OCI-LY1 (cell line): ENCODE results near the gene AGAP1.

ENCODE experiments used
- H2AFZ ChIP-seq: fragments of 200-600 bp; sonication (generic), shearing (Covaris generic); 2 replicates; pipeline ENCODE4 v1.6.0; 2014; ENCODE audit warnings: antibody characterized with exemption, mild to moderate bottlenecking, low read length
- H3F3A ChIP-seq: fragments of 200-600 bp; sonication (generic), shearing (Covaris generic); 2 replicates; pipeline ENCODE4 v1.6.0; 2014; ENCODE audit warnings: mild to moderate bottlenecking, antibody characterized with exemption, low read length, moderate library complexity; ENCODE audit not compliant: insufficient read depth
- H3K27ac ChIP-seq: fragments of 200-600 bp; sonication (generic); 2 replicates; pipeline ENCODE4 v1.5.1; 2014; ENCODE audit warnings: low read length, mixed run types, mild to moderate bottlenecking, low read depth; ENCODE audit not compliant: poor library complexity, severe bottlenecking
- H3K27me3 ChIP-seq: fragments of 200-600 bp; sonication (generic); 2 replicates; pipeline ENCODE4 v1.6.0; 2014; ENCODE audit warnings: antibody characterized with exemption, mild to moderate bottlenecking, low read length, moderate library complexity; ENCODE audit not compliant: insufficient read depth
- H3K36me3 ChIP-seq: fragments of 200-600 bp; sonication (generic); 2 replicates; pipeline ENCODE4 v1.6.1; 2014; ENCODE audit warnings: mild to moderate bottlenecking, antibody characterized with exemption, low read length, moderate library complexity, mixed read lengths; ENCODE audit not compliant: insufficient read depth
- H3K4me1 ChIP-seq: fragments of 200-600 bp; sonication (generic); 2 replicates; pipeline ENCODE4 v1.5.1; 2014; ENCODE audit warnings: mild to moderate bottlenecking, low read length, moderate library complexity; ENCODE audit not compliant: insufficient read depth, severe bottlenecking
- H3K4me2 ChIP-seq: fragments of 200-600 bp; sonication (generic), shearing (Covaris generic); 2 replicates; pipeline ENCODE4 v1.6.1; 2014; ENCODE audit warnings: low read length
- H3K4me3 ChIP-seq: fragments of 200-600 bp; sonication (generic); 2 replicates; pipeline ENCODE4 v1.5.1; 2014; ENCODE audit warnings: low read length, low read depth, mild to moderate bottlenecking, mixed read lengths; ENCODE audit not compliant: poor library complexity, severe bottlenecking
- H3K79me2 ChIP-seq: fragments of 200-600 bp; shearing (Covaris generic); 2 replicates; pipeline ENCODE4 v1.6.1; 2016; ENCODE audit warnings: mixed run types, low read length, mixed read lengths; ENCODE audit not compliant: insufficient read depth
- H3K9ac ChIP-seq: fragments of 200-600 bp; sonication (generic), shearing (Covaris generic); 2 replicates; pipeline ENCODE4 v1.6.1; 2014; ENCODE audit warnings: mild to moderate bottlenecking, low read length, mixed read lengths
- H3K9me2 ChIP-seq: fragments of 200-600 bp; sonication (generic), shearing (Covaris generic); 2 replicates; pipeline ENCODE4 v1.6.1; 2014; ENCODE audit warnings: low read depth, mild to moderate bottlenecking, low read length, mixed read lengths
- H3K9me3 ChIP-seq: fragments of 200-600 bp; shearing (Covaris generic); 2 replicates; pipeline ENCODE4 v1.6.1; 2014; ENCODE audit warnings: low read length, mixed read lengths
- H4K20me1 ChIP-seq: fragments of 200-600 bp; sonication (generic), shearing (Covaris generic); 2 replicates; pipeline ENCODE4 v1.6.0; 2016; ENCODE audit warnings: mild to moderate bottlenecking, low read length; ENCODE audit not compliant: insufficient read depth
- EZH2 ChIP-seq: fragments of 200-600 bp; sonication (generic), shearing (Covaris generic); IDR thresholded peaks from 2 replicates; pipeline ENCODE4 v1.8.0; 2017; ENCODE audit warnings: borderline replicate concordance, mixed run types, mild to moderate bottlenecking, antibody characterized with exemption, low read length, moderate library complexity, mixed read lengths
- TF ChIP-seq, protein P1 (sequence below): fragments of 200-600 bp; sonication (generic), shearing (Covaris generic); IDR thresholded peaks from 2 replicates; pipeline ENCODE4 v1.5.1; 2017; ENCODE audit warnings: mild to moderate bottlenecking, antibody characterized with exemption, low read length, moderate library complexity, mixed read lengths

Gene AGAP1

DNA sequence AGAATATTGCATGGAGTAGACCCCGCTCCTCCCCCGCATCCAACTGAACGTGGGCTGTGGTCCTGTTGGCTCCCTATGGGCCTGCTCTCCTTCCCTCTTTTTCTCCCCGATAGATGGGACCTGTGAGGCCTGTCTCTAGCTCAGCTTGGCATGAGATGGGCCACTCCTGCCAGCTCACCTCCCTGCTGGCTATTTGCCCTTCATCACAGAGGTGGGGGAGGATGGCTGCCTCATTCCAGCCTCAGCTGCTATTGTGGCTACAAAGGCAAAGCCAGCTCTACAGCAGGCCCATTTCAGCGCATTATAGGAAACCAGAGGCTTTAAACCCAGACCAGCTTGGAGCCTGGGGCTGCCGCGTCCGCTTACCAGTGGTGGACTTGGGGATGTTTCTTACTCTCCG lies 360.4 kb downstream of the AGAP1 start:
- H3K27me3 ChIP-seq: no peaks in the 10 kb centered on the region; the same call in 1 of the 2 replicates
- H4K20me1 ChIP-seq: no peaks in the 10 kb centered on the region
- no peaks in the 10 kb centered on the region for H3K4me1 ChIP-seq
- no peaks in the 10 kb centered on the region for H3K36me3 ChIP-seq
- H3K4me3 ChIP-seq: no peak overlapping the region
- TF ChIP-seq, protein P1, sequence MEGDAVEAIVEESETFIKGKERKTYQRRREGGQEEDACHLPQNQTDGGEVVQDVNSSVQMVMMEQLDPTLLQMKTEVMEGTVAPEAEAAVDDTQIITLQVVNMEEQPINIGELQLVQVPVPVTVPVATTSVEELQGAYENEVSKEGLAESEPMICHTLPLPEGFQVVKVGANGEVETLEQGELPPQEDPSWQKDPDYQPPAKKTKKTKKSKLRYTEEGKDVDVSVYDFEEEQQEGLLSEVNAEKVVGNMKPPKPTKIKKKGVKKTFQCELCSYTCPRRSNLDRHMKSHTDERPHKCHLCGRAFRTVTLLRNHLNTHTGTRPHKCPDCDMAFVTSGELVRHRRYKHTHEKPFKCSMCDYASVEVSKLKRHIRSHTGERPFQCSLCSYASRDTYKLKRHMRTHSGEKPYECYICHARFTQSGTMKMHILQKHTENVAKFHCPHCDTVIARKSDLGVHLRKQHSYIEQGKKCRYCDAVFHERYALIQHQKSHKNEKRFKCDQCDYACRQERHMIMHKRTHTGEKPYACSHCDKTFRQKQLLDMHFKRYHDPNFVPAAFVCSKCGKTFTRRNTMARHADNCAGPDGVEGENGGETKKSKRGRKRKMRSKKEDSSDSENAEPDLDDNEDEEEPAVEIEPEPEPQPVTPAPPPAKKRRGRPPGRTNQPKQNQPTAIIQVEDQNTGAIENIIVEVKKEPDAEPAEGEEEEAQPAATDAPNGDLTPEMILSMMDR: no peak
- no peak for TF ChIP-seq EZH2
- no peak overlapping the region for H3K4me2 ChIP-seq
- no peak overlapping the region for H3K27ac ChIP-seq
- no peaks in the 10 kb centered on the region for H3K9me2 ChIP-seq
- H3F3A ChIP-seq: no peaks in the 10 kb centered on the region
- no peaks in the 10 kb centered on the region for H3K9me3 ChIP-seq
- no peaks in the 10 kb centered on the region for H3K79me2 ChIP-seq
- H2AFZ ChIP-seq: no peak overlapping the region
- H3K9ac ChIP-seq: no peak overlapping the region

DNA sequence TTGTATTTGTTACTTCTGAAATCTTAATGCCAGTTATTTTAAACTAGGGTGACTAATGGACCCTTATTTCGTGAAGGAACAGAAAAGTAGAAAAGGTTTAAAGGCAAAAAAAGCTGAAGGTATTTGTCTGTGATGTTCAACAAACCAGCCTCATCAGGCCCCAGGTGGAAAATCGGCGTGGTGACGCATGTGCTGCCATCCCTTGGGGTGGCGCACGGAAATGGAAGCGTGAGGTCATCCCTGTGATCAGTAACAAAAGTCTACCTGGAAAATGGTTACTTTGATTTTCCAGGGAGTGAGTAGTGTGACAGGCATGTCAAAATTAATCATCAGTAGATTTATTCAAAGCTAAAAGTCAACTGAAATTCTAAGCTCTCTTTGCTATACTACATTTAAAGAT lies 361.2 kb downstream of the AGAP1 start:
- Histone ChIP-seq H2AFZ (no peak overlapping the region), H3K27ac (no peak overlapping the region), H3K9me3 (no peaks in the 10 kb centered on the region), H3F3A (no peaks in the 10 kb centered on the region), H3K4me3 (no peak overlapping the region), H3K79me2 (no peaks in the 10 kb centered on the region), H3K4me1 (no peaks in the 10 kb centered on the region), H3K36me3 (no peaks in the 10 kb centered on the region), H3K9ac (no peak overlapping the region), H3K4me2 (no peak overlapping the region), H3K27me3 (no peaks in the 10 kb centered on the region; the same call in 1 of the 2 replicates), H3K9me2 (no peaks in the 10 kb centered on the region), H4K20me1 (no peaks in the 10 kb centered on the region)
- no peak for TF ChIP-seq EZH2
- TF ChIP-seq, protein P1: no peak

DNA sequence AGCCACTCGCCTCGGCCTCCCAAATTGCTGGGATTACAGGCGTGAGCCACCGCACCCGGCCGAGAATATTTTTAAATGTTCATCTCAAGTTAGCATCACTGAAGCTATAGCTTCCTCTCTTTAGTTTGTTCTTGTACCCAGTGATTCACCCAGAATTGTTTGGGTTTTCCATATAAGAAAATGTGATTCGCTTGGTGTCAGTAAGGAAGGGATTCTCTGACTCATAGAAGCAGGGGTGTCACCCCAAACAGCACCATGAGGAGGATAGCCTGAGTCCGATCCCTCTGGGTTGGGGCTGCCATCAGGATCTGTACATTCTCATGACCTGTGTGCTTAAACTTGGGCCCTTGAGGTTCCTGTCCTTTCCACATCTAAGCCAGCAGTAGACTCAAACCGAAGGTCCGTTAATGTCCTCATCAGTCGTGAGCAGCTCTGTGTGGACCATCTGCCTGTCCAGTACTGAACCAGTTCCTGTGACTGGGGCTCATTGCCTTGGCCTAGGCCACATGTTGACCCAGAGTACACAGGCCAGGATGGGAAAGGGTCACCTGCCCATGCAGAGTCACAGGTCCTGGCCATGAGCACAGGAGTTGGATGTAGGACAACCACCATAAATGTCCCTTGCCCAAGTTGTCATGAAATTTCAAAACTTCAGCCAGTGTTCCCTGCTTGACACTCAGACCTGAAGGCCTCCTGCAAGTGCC lies 362.5 kb downstream of the AGAP1 start:
- Histone ChIP-seq H3K9ac (no peak overlapping the region), H3K4me1 (no peaks in the 10 kb centered on the region), H3K36me3 (no peaks in the 10 kb centered on the region), H2AFZ (no peak overlapping the region), H3K9me3 (no peaks in the 10 kb centered on the region), H3K4me2 (no peak overlapping the region), H3K27me3 (no peaks in the 10 kb centered on the region; the same call in 1 of the 2 replicates), H3K79me2 (no peaks in the 10 kb centered on the region), H3K9me2 (no peaks in the 10 kb centered on the region), H4K20me1 (no peaks in the 10 kb centered on the region), H3K4me3 (no peak overlapping the region), H3F3A (no peaks in the 10 kb centered on the region), H3K27ac (no peak overlapping the region)
- TF ChIP-seq EZH2: no peak
- TF ChIP-seq, protein P1: no peak
